D341Med (cell line): ENCODE data around the gene TTC9B.
"Not testable (repeated sequence)": the region's sequence is repeated elsewhere in the genome, so short reads cannot be mapped to it uniquely, and the experiment has no call there.

Experiments
- DNase-seq: peaks from one replicate; pipeline ENCODE4 v3.0.0; 2012; ENCODE audit warnings: low spot score

Gene TTC9B

DNA sequence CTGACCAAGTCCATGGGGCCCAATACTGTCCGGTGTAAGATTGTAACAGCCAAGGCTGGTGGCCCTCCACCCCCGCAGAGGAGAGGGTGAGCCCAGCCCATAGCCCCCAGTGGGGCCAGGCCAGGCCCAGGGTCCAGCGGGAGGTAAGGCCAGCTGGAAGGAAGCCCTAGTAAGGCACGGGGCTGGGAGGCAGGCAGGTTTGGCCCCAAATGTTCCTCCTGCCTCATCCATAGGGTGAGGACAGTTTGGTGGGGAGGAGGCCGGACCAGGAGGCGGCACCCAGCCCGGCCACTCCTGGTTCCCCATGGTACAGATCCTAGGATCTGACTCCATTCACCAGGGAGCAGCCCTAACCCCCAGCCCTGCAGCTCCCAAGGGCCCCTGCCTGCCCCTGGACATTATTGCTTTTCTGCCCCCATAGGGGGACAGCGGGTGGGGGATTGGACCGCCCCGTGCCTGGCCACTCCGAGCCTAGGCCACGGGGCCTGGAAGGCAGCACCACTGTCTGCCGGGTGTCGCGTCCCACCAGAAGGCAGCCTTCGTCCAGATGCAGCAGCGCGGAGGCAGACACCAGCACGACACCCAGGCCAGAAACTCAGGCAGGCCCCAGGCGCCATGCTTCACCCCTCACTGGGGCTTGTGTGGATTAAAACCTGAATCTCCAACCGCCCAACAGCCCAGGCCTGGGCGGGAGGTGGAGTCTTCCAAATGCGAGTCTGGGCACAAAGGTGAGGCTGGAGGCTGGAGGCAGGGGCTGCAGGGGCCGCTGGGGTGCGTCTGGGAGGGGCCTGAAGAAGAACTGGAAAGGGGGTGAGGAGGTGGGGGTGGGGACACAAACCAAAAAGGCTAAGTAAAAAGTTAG, 15.0 kb upstream of the TTC9B start:
- no peak for DNase-seq

DNA sequence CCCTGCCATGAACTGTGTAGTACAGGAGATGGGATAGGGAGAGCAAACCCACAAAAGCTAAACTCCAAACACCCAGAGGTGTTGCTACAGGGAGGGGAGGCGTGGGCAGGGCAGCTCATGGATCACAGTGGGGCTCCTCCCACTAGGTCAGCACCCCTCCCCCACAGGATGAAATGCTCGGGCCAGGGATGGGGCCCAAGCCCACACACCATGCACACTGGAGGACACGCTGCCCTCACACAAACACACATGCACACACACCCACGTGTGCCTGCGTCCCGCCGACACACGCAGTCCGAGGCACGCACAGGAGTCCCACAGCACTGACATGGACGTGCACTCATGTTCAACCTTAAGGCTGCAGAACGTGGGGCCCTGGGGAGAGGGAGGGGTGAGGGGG, 14.3 kb upstream of the TTC9B start:
- DNase-seq: no peak

DNA sequence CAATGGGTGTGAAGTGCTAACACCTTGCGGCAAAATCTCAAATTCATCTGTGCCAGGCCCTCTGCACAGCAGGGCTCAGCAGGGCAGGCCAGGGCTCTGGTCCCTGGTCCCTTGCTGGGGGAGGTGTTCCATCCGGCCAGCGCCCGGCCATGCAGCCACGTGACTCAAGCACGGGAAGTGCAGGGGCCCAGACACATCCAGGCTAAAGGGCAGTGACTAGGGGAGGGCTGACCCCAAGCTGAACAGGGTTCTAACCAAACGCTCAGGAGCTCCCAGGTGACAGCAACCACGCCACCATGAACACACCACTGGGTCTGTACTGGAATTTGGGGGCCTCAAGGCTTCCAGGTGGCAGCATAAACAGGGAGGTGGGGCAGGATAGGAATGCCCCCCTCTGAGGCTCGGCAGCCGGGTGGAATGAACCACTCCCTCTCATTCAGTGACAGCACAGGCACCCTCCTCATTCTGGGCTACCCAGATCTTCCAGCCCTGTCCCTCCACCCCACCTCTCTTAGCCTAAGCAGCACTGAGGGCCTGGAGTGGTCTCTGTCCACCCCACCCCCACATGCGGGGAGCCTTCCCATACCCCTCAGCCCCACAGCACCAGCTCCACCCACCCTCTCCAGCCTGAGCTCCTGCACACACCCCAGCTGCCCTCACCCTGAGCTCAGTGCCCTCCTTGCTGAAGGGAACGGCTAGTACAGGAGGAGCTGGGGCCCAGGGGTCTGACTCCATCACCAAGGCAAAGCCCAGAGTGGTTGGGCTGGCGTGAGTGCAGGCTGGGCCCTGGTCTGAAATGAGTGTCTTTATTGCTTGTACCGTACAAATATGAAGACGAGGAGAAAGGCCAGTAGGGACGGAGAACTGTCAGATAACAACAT, 13.6 kb upstream of the TTC9B start:
- DNase-seq: no peak

DNA sequence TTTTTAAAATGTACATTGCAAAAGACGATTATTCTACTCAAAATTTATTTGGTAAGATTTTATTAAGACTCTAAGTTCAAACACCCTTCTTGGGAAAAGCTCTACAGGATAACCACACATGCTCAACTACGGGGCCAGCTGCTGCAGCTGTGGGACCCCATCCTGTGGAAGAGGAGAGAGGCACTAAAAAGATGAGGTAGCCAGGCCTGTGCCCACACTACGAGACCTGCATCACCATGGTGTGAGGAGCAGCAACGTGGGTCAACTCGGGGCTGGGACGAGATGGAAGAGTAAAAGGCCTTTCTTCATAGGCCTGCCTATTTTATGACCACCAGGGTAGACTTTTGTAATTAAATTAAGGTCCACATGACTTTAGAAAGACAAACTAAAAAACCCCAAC, 12.9 kb upstream of the TTC9B start:
- no peak for DNase-seq

DNA sequence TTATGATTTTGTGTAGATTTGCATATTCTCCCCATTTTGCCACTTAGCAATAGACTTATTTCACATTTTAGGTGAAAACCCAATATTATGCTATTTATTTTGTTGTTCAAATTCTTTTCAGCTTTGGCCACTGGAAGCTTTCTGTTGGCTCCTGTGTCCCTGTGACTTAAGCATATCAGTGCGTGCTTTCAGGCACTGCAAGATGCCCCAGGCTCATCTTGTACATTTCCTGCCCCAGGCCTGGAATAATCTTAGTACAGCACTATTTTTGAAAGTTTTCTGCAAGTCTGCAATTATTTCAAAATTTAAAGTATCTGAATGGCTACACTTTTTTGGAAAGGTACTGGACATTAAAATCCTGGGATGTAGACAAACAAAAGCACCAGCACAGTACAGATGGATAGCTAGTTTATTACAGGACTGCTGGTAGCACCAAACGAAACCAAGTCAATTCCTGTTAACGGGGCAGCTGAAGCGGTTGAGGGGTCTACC, 11.8 kb upstream of the TTC9B start:
- DNase-seq: no peak

DNA sequence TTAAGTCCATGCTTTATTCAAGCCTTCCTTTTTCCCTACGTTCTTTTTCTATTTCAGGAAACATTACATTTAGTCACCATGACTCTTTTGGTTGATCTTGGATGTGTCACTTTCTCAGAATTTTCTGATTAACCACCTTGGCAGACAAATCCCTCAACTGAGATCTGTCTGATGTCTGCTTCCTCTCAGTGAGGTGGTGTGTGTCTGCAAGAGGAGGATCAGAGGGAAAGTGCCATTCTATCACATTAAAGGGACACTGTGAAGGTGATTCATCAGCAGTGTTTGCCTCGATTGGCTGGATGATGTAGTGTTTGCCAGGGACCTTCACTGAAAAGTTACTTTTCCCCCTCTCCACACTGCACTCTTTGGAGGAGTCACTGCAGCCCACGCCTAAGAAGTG, 11.3 kb upstream of the TTC9B start:
- no peak for DNase-seq

DNA sequence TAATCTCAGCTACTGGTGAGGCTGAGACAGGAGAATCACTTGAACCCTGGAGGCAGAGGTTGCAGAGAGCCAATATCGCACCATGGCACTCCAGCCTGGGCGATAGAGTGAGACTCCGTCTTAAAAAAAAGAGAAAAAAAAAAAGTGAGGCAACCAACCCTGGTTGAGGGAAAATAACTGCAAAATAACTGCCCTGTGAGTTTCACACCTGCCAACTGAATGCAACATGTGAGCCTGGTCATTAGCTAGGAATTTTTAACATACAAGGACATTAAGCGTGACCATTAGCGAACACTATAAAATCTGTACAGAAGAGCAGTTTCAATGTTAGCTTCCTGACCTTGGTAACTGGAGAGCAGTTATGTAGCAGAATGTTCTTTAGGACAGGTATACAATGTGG, 10.7 kb upstream of the TTC9B start:
- no peak for DNase-seq

DNA sequence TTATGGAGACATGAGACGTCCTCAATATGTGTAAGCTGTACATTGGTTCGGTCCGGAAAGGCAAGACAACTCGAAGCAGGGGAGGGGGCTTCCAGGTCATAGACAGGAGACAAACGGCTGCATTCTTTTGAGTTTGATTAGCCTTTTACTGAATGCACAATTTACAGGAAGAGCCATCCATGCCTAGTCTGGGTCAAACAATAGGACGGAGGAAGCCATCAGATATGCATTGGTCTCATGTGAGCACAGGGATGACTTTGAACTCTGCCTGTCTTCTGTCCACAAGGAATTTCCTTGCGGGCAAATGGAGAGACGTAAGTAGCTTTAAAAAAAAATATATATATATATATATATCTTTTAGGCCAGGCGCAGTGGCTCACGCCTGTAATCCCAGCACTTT, 10.2 kb upstream of the TTC9B start:
- DNase-seq: no peak

DNA sequence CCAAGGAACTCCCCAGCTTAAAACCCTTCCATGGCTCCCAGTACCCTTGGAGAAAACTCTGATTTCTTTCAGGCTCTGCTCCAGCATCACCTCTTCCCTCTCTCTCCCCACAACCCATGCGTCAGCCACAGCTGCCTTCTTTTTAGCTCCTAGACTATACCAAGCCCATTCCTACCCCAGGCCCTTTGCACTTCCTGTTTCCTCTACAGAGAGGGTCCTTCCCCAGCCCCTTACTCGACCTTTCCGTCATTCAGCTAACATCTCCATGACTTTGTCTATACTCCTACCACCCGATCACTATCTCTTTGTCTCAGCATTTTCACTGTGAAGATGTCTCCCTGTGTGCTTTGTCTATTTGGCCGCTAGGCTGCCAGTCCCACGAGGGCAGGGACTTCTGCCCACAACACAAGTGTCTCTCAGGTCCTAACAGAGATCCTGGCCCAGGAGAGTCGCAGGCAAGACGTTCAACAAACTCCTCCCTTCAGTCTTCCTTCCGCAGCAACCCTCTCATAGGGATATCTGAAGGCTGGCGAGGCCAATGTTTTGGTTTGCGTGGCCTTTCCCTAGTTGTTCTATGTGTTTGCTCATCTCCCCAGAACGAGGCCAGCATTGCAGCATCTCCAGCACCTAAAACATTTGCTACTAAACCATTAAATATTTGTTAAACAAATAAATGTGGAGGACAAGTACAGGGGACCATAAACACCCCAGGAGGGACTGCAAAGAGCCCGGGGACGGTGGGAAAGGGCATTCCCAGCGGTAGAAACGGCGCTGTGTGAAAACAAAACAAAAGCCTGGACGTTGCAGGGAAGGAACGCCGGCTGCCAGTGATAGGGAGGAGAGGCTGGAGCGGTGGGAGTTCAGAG, 7.5 kb upstream of the TTC9B start:
- DNase-seq: no peak

DNA sequence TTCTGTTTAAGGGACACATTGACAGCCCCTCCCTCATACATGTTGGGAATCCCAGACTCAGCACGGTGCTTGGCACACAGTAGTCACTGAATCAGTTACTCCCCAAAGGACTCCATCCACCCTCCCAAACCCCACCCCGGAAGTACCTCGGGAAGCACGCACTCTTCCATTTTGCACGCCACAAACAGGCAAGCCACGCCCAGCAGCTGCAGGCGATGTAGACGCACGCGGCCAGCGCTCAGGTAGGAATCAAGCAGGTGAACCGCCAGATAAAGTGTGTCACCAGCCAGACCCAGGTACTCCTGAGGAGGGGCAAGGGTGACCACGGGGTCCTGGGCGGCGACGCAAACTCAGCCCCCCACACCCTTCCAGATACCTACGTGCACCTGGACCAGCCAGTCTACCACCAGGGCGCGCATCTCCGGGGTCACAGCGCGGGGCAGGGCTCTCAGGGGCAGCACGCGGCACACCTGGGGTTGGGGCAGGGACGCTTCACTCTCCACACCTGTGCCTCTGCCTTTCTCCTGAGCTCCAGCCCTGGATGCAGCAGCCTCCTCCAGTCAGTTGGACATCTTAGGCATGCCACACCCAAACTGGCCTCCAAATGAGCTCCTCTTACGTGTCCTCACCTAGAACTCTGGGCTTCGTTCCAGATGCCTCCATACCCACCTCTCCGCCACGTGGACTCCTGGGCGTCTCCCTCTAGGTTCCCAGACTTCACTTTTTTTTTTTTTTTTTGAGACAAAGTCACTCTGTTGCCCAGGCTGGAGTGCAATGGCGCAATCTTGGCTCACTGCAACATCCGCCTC, 6.4 kb upstream of the TTC9B start:
- DNase-seq: no peak

DNA sequence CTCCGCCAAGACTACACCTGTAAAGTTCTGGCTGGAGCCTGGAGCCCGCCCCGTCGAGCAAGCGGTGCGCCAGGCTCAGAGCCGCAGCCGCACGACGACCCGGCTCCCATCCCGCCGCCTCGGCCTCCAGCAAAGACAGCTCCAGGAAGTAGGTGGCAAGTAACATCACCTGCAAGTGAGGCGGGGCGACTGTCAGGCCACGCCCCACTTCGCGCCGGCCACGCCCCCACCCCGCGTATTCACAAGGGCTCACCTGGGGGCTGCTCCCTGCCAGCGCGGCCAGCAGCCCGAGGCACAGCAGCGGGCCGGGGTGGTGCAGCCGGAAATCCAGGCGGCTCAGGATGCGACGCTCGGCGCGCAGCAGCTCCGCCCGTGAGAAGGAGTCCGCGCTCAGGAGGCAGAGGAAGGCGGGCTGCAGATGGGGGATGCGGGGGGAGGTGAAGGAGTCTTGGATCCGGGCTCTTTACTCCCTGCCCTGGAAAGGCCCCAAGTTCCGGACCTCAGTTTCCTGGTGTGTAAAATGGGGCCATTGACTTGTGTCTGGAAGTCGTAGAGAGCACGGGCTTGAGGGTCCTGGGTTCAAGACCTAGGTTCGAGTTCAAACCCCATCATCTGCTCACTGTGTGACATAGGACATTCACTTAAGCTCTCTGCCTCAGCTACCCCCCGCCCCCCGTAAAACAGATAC, 5.1 kb upstream of the TTC9B start:
- DNase-seq: no peak

DNA sequence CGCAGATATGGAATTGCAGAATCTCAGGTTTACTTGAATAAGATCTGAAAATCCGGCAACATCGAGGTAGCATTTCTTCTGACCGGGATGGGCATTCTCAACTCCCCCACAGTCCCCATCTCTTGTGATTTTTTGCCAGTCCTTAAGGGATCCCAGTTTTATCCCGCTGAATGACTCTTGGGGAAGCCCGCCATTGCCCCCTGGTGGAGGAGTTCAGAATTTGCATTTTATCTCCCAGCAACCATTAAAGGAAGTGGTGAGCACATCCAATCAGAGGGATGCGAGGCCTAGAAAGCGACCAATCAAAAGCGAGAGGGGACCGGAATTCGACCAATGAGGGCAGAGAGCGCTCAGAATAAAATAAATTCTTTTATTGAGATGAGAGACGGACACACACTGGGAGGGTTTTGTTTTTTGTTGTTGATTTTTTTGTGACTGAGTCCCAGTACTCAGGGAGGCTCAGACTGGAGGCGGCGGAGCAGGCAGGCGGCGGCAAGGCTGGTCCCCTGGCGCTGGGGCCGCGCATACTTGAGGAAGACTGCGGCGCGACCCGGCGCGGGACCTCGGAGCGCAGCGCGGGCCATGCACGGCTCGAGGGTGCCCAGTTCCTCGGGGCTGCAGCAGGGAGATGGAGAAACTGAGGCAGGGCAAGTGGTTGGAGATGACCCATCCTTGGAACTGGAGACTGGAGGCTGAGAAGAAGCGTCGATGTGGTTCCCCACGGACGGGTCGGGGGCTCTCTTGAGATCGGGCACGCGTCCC, 3.9 kb upstream of the TTC9B start:
- DNase-seq: peak; percentile 84

DNA sequence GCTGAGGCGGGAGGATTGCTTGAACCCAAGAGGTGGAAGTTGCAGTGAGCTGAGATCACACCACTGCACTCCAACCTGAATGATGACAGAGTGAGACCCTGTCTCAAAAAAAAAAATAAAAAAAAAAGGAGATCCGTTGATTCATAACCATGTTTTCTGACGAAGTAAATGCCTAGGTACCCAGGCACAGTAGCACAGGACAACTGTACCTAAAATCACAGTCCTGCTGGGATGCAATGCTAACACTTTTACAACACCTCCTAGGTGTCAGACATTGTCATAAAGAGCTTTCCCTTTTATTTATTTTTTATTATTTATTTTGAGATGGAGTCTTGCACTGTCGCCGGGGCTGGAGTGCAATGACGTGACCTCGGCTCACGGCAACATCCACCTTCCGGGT, 2.5 kb upstream of the TTC9B start:
- no peak for DNase-seq

DNA sequence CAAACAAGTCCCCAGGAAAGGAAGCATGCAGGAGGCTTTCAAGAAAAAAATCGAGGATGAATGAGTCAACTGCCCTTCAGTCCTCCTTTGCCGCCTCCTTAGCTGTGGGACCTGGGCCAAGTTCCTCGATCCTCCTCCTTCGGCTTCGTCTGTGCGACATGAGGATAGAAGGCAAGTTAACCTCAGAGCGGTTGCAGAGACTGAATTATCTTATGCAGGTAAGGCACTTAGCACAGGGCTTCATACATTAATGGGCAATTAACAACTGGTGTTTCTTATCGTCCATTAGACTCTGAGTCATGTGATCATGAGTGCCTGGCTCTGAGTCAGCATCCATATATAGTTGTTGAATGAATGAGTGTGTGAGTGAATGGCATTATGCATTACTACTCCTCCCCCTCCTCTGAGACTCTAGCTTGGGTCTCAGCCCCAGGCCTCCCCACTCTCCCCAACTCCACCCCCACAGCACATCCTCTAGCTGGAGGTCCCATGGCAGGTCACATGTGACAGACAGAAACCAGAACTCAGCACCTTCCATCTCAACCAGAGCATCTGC, 1.6 kb upstream of the TTC9B start:
- no peak for DNase-seq

DNA sequence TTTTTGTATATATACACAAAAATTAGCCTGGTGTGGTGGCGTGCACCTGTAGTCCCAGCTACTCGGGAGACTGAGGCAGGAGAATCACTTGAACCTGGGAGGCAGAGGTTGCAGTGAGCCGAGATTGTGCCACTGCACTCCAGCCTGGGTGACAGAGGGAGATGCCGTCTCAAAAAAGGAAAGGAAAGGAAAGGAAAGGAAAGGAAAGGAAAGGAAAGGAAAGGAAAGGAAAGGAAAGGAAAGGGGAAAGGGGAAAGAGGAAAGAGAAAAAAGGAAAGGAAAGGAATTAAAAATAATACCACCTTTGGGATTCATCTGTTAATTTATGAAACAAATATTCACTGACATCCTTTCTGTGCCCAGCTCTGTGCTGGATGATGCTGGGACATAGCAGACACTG, 845 bp upstream of the TTC9B start:
- DNase-seq: not testable (repeated sequence)

DNA sequence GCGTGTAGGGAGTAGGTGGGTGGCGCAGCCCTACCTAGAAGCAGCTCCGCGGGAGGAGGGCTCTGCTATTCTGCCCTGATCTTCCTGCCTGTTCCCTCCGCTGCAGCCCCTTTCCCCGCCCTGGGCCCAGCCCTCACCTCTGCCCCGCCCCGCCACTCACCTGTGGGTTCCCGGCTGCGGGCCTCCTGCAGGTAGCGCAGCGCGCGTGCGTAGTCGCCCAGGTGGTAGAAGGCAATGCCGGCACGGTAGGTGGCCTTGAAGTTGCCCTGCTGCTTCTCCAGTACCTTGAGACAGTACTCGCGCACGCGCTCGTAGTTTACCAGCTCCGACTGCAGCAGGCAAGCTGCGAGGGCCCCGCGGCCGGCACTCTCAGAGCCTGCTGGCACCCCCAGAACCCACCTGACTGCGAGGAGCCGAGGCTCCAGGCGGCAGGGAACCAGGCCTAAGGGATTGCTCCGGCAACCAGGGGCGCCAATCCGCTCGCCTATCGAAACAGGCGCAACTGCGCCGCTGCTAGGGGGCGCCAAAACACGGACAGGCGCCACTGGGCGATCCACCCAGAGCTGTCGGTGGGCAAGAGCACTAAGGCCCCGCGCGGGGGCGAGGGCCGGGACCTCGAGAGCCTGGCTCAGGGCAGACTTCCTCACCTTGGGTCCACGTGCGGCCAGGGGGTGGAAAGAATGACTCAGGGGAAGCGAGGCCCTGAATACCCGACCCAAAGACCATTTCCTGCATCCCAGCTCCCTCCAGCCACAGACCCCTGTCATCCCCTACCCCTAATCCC, 965 bp downstream of the TTC9B start:
- DNase-seq: peak; percentile 81

DNA sequence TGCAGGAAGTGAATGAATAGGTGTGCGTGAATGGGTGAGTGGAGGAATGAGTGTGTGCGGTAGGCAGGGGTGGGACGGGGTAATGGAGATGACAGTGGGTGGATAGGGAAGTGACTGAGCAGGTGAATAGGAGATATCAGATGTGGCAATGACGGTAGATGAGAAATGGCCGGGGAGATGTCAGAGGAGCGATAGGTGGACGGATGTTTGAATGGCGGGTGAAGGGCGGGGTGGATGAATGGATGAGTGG, 1.5 kb downstream of the TTC9B start:
- no peak for DNase-seq

DNA sequence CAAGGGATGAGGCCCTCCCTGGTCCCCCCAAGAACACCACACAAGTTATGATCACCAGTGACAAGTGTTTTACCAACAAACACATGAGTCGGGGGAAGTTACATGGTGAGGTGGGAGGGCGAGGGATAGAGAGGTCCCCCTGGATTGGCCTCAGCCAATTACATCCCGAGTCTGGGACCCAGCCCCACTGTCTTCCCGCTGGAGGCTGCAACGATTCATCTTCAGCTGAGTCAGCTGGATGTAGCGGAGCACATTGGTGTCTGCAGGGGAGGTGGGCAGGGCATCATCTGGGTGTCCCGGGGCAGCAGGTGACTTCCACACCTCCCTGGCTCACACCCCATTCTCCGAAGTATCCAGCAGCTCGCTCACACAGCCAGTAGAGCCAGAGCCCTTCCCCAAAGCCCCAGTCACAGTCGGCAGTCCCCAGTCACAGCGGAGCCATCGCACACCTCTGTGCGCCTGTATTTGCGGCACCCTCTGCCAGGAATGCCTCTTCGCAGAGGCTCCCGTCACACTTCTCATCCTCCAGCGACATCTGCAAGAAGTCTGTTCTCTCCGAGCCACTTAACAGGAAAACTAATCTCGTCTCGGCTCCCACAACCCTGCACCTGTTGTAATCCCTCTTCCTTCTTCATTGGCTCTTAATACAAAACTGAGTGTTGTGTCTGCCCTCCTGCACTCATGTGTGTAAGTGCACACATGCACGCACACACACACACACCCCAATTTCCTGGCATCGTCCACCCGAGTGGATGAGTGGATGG, 2.0 kb downstream of the TTC9B start:
- DNase-seq: no peak
